T follicular helper cell (primary cell): ENCODE results near the gene IGF2.
A peak's percentile ranks its signal among the peaks of the same experiment; 100 is the strongest.
"Not testable (repeated sequence)": the region's sequence is repeated elsewhere in the genome, so short reads cannot be mapped to it uniquely, and the experiment has no call there.

Source experiments
- DNase-seq: peaks from one replicate; pipeline ENCODE4 v3.0.0-alpha.2; 2020; ENCODE audit warnings: low read depth
- total RNA-seq, 2 experiments: gene quantifications; one replicate each; lab custom pipeline; 2026; lab: John Stamatoyannopoulos, UW

IGF2 gene, protein sequence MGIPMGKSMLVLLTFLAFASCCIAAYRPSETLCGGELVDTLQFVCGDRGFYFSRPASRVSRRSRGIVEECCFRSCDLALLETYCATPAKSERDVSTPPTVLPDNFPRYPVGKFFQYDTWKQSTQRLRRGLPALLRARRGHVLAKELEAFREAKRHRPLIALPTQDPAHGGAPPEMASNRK
- total RNA-seq, result 0 to 1.3 reads per million in 2 experiments

DNA sequence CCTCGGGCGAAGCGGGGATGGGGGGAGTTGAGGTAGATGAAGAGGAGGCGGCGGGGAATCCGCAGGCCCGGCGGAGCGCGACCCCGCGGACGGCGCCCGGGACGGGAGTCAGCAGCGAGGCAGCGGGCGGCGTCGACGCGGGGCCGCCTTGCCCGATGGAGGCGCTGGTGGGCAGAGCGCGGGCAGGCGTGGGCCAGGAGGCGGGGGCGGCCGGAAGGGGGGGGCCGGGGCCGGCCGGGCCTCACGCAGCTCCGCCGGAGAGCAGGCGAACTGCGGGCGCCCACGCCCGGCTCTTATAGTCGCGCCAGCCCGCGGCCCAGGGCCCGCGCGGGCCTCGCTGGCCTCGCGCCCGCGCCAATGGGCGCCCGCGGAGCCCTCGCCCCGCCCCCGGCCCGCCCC lies at the start of gene IGF2:
Gene IGF2, minus strand, starts transcription at position 267 of the 399 bp plus-strand sequence. CDS start 3,866 bp downstream, outside the sequence.
- no peak for DNase-seq

DNA sequence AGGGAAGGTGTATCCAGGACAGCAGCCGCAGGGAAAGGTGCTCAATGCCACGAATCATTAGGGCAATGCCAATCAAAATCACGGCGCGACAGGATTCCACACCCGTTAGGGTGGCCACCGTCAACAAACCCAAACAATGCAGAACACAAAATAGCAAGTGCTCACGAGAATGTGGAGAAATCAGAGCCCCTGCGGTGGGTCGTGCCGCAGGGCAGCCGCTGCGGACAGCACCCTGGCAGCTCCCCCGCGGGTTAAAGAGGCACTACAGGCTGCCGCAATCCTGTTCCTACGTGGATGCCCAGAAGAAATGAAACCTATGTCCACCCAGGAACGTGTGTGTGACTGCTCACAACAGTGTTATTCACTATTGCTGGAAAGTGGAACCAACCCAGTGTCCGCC lies 49.6 kb upstream of the IGF2 start:
- DNase-seq, result no peak

DNA sequence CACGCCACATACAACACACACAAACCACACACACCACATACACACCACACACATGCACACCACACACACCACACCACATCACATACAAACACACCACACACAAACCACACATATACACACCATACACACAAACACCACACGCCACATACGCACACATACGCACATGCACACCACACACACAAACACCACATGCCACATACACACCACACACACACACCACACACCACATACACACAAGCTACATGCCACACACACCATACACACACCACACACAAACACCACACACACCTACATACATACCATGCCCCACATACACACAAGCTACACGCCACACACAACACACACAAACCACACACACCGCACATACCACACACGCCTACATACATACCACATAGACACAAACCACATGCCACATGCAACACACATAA lies 48.1 kb upstream of the IGF2 start:
- DNase-seq, result no peak

- peak; percentile 25 for DNase-seq
These were observed 47.6 kb upstream of the IGF2 start for GRCh38 chr11:2186669-2187279.

DNA sequence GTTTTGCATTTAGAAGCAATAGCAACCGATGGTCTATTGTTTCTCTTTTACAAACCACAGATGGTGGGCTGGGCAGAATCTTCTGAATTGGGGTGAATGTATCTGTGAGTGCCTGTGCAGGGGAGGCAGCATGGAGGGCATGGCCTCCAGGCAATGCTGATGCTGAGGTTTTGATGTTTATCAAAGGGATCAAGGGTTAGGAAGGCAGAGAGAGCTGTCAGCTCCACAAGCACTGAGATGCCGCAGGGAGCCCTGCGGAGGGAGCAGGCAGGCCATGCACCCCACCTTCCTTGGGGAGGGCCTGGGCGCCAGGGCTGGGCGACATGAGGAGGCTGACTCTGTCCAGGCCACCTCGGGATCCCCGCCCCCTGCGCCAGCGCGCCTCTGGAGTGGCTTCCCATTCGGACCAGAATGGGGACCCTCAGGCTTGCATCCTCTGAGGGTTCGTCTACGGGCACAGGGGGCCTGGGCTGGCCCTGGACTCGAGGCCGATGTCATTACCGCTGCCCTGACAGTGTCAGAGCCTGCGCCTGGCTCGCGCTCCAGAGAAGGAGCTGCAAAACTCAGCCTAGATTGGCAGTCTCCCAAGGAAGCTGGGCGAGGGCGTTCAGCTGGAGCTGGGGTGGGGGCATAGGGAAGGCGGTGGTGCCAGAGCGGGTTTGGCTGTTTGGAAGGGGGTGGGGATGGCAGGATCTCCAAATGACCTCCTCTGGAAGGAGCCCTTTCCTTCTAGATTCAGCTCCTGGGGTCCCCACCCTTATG lies 46.3 kb upstream of the IGF2 start:
- no peak for DNase-seq

- DNase-seq, result no peak
These were observed 43.7 kb upstream of the IGF2 start for GRCh38 chr11:2182692-2183474.

GRCh38 chr11:2182075-2182474 lies 42.9 kb upstream of the IGF2 start:
- no peak for DNase-seq

DNA sequence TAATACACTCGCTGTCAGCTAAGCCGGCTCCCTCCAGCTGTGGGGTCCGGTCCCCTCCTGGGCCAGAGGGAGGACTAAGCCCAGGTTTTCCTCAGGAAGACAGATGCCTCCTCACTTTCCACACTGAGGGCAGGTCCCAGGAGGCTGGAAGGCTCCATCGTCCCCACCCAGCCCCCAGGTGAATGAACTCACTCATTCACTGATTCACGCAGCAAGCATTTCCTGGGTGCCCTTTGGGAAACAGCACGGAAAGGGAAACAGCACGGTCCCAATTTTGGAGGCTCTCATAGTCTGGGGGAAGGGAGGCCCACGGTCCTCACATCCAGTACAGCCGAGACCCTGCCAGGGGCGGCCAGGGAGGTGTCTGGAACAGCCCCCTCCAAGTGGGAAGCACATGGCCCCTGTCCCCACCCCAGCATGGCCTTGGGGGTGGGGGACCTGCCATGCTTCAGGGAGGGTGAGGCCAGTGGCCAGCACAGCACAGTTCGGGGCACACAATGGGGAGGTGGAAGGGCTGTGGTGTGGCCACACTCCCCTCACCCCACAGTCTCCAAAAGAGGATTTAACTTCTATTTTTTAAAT lies 41.7 kb upstream of the IGF2 start:
- no peak for DNase-seq

DNA sequence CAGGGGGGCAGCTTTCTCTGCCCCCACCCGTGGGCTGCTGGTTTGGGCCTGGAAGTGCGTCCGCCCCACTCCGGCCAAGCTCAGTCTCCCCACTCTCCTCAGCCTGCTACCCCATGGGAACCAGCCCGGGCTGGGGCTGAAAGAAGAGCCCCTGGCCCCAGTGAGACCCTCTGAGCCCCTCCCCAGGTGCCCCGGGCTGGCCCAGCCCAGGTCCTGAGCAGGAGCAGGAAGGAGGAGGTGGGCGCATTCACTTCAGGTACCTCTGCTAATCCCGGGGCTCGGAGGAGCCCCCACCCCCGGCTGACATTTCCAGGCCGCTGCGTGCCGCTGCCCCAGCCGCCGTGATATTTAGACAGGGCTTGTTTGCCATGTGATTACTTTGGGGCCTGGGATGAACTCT lies 41.2 kb upstream of the IGF2 start:
- DNase-seq, result no peak

DNA sequence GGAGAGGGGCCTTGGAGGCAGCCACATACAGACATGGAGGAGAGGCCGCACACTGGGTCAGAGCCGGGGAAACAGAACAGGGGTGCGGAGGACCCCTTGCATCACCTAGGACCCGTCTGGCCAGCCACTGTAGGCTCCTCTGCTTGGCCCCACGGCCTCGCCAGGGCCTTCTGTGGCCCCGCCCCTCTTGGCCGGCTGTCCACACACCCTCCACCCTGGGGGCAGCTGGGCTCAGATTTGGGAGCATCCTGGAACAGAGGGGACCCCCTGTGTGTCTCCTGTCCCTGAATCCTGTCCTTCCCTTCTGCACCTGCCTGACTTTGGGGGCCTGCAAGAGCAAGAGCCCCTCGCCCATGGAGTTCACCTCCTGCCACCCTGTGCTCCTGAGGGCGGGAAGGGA lies 40.3 kb upstream of the IGF2 start:
- DNase-seq, result no peak

DNA sequence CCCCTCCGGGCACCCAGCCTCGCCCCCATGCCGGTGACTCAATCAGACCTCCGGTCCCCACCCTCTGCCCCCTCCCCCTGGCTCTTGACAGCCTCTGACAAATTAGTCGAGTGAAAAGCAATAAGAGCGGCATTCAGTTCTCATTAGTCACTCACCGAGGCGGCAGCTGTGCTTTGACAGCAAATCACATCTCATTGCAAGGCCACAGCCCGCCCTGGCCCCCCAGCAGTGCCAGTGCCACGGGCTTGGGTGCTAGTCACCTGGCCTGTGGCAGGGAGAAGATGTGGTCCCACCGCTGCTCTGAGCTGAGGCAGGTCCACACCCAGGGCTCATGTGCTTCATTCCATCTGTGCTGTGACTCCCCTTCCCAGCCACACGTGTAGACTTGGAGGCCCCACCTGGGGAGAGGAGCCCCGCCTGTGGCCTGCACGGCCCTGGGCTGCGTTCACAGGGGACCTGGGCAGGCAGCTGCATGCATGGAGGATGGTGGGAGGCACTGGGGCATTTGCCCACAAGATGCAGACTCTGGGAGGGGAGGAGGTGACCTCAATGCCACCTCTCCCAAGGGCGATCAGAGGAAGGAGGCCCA lies 39.8 kb upstream of the IGF2 start:
- DNase-seq, result no peak

GRCh38 chr11:2178055-2178773 lies 39.0 kb upstream of the IGF2 start:
- not testable (repeated sequence) for DNase-seq

GRCh38 chr11:2177076-2177475 lies 37.9 kb upstream of the IGF2 start:
- no peak for DNase-seq

DNA sequence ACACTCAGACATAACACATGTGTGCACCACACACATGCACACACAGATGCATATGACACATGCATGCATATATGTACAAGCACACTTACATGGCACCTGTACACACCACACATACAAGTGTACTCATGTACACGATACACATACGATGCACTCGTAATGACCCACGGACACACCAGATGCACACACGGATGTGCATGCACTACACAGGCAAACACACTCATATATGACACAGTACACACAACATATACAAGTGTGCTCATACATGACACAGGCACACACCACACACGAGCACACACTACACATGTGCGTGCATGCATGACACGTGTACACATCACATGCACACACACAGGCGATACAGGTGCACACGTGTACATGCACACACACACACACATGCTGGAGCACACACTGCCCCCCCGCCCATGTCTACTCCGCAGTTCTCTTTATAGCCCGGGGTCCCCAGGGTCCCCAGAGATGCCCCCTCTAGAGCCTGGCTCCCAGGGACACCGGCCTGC lies 37.3 kb upstream of the IGF2 start:
- DNase-seq, result no peak

- DNase-seq, result no peak
These were observed 36.5 kb upstream of the IGF2 start for GRCh38 chr11:2175659-2176058.

GRCh38 chr11:2174361-2174760 lies 35.2 kb upstream of the IGF2 start:
- DNase-seq, result no peak

DNA sequence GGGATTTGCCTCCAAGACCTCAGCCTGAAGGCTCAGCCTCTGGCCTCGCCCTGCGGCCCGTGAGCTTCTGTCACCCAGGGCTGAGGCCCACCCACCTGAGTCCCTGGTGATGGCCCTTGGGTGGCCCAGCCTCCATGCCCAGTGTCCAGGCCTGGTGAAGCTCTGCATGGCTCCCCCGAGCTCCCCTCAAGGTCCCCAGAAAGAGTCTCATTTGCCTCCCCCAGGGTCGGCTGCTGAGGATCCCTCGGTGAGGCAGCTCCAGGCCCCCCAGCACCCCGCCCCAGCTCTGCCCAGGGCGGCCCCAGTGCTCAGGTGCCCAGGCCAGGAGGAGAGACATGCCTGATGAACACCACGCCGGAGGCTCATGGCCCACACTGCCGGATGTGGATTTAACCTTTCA lies 34.6 kb upstream of the IGF2 start:
- no peak for DNase-seq

GRCh38 chr11:2173150-2173693 lies 34.0 kb upstream of the IGF2 start:
- no peak for DNase-seq

GRCh38 chr11:2172676-2173075 lies 33.5 kb upstream of the IGF2 start:
- no peak for DNase-seq

DNA sequence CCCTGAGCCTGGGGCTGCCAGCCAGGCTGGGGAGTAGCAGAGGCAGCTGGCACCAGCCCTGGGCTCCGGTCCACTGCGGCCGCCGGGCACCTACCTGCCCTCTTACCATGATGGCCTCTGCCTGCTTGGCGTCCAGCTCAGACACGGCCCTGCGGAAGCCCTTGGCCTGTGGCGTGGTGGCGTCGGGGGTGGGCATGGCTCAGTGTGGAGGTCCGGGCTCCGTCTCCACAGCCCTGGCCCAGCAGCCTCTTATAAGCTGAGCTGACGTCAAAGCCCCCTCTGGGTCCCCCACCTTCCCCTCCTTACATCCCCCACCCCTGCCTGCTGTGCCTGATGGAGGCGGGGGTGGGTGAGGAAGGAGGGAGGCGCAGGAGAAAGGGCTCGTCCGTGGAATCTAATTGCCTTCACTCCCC lies 32.4 kb upstream of the IGF2 start, which contains the start of gene TH:
Gene TH, minus strand, starts transcription at position 225 of the 413 bp plus-strand sequence. Its CDS starts 29 bp downstream, at position 196.
- no peak for DNase-seq
